Vagina (tissue), 2 donors: ENCODE results near the gene CNOT4.

Experiments
- POLR2A ChIP-seq, 2 donors: fragments of 450-650 bp; IDR thresholded peaks; one replicate each; pipeline ENCODE4 v1.6.1; 2017; ENCODE audit warnings: antibody characterized with exemption in 2 of 2, mild to moderate bottlenecking in 2 of 2, moderate library complexity in 2 of 2
- POLR2AphosphoS5 ChIP-seq, 2 donors: sonication (generic); formaldehyde crosslinking; IDR thresholded peaks; one replicate each; pipeline ENCODE4 v1.9.0; 2017; ENCODE audit warnings: antibody characterized with exemption in 2 of 2, mild to moderate bottlenecking in 2 of 2, low read depth in 1 of 2; ENCODE audit not compliant: insufficient read depth in 1 of 2
- TF ChIP-seq, protein P1 (sequence below), 3 experiments: fragments of 450-650 bp in 2 of 3; fragments of 200-600 bp in 1 of 3; sonication (generic) in 1 of 3; IDR thresholded peaks; one replicate each; pipeline ENCODE4 v1.5.1; 2017 to 2019; ENCODE audit warnings: antibody characterized with exemption in 3 of 3, mild to moderate bottlenecking in 2 of 3, moderate library complexity in 2 of 3

DNA sequence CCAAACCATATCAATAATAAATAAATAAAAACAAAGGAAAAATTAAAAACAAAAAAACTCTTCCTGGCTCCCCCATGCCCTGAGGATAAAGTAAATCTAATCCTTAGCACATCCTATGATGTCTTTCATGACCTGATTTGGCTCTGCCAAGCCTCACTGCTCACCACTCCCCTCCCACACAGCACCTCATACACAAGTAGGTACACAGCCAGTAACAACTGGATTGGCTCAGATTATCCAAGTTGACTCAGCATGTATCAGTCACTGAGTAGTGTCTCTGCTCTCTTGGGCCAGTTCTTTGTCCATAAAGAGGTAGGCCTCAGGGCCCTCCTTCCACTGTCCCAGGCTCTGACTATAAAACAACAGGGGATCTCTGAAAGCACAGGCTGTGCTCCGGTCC lies 176.7 kb downstream of the CNOT4 start:
- TF ChIP-seq POLR2A (IDR thresholded peaks at IDR 0.05) (no peak), POLR2AphosphoS5 (IDR thresholded peaks at IDR 0.05; ENCODE audit: insufficient read depth in 1 of 2, low read depth in 1 of 2) (no peak)
- TF ChIP-seq, protein P1, sequence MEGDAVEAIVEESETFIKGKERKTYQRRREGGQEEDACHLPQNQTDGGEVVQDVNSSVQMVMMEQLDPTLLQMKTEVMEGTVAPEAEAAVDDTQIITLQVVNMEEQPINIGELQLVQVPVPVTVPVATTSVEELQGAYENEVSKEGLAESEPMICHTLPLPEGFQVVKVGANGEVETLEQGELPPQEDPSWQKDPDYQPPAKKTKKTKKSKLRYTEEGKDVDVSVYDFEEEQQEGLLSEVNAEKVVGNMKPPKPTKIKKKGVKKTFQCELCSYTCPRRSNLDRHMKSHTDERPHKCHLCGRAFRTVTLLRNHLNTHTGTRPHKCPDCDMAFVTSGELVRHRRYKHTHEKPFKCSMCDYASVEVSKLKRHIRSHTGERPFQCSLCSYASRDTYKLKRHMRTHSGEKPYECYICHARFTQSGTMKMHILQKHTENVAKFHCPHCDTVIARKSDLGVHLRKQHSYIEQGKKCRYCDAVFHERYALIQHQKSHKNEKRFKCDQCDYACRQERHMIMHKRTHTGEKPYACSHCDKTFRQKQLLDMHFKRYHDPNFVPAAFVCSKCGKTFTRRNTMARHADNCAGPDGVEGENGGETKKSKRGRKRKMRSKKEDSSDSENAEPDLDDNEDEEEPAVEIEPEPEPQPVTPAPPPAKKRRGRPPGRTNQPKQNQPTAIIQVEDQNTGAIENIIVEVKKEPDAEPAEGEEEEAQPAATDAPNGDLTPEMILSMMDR (IDR thresholded peaks at IDR 0.05): no peak
